NCI-H2196 (cell line): Measurements from ENCODE around the gene KRT36.

ENCODE experiments used
- DNase-seq: peaks from one replicate; lab custom pipeline; 2025; ENCODE audit not compliant: unreplicated experiment; lab: John Stamatoyannopoulos, UW

Gene KRT36

DNA sequence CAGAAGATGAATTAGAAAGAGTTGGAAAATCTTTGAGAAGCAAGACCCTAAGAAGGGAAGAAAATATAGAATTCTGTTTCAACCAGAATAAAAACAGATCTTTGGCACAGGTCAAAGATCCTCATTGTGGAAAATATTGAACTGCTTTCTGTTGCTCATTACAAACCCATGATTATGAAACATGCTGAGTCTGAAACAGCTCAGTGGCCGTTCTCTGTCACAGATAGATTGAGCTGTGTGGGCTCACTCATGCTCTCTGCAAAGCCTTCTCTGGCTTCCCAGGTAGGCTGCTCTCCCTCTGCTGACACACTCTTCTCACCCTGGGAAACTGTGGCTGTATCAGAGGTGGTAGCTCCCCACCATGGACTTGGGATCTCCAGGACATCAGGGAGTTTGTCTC, 45.5 kb downstream of the KRT36 start:
- DNase-seq: no peak

DNA sequence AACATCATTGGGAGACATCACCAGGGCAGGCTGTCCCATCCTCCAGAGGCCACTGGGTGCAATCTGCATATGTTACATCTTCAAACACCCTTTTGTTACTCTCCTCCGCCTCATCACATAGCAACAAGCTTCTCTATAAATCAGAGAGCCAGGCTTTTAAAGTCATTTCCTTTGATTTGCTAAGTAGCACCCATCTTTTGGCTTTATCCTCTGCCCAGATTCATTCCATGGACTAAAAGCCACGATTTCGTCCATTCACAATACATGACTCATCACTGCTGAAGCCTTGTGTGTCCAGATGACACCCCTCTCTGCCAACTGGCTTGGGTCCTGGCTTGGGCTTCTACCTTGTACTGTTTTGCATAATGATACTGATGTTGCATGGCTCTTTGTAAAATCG, 47.0 kb downstream of the KRT36 start:
- DNase-seq: no peak

DNA sequence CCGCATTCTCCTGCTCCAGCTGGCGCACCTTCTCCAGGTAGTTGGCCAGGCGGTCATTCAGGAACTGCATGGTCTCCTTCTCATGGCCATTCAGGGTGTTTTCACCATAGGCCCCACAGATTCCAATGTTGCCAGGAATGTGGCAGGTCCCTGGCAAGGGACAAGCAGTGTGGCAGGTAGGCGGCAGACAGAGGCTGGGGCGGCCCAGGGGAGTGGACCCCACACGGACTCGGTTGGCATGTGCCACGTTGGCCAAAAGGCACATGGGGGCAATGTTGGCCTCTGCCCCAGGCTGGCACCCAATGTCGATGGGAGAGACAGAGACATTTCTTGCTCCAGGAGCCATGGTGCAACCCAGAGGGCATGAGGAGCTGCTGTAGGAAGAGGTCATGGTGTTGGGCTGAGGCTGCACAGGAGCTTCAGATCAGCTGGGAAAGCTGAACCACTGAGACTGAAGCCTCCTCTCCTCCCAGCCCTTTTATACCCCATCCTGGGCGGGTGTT, 49.1 kb downstream of the KRT36 start, which contains the start of gene KRT38:
TSS of gene KRT38 (minus strand) at position 453 of the 503 bp plus-strand sequence. CDS start at position 391, 62 bp downstream.
- DNase-seq: no peak

DNA sequence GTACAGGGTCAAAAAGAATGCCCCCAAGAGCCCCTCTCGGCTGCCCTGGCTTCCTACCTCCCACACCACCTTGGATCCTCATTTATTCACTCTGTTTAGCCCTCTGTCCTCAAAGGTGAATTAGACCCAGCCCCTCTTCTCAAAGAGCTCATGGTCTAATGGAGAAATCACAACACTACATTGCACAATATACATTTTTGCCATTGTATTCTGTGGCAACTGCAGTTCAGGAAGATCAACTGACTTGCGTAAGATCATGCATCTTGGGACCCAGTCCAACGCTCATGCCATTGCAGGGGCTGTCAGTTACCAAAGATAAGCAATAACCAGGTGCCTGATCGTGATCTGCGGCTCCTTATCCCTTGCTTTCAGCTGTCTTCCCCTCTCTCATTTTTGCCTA, 50.3 kb downstream of the KRT36 start:
- no peak for DNase-seq

DNA sequence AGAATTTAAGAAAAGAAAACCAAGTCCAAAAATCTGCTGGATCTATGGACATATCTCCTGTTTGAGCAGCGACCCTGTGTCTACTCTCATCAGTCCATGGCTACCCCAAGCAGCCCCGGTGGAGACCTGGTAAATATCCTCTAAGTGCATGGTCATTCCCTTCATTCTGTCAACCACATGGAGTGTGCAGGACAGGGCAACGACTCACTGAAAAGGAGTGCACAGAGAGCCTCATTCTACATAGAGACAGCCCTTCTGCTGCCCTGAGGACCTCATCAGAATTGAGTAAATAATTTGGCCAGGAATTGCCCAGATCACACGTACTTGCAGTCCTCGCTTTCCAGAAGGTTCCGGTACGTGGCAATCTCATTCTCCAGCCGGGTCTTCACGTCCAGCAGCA, 51.9 kb downstream of the KRT36 start:
- no peak for DNase-seq

DNA sequence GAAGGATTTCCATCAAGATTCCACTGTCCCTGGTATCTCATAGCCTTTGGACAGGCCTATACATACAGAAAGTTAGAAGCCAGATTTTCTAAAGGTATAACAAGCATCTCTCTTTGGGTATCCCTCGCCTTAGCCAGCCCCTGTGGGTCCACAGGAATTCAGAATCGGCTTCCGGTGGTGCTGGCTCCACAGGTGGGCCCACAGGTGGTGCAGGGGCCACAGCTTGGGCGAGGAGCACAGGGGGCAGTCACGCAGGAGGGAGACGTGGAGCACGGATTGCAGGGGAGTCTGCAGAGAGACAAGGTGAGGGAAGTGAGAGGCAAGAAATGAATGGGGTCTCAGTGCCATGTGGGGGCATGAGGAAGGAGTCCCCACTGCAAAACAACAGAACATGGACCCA, 52.5 kb downstream of the KRT36 start:
- DNase-seq: no peak
